ENCODE data around the gene SIK3.

Gene SIK3

GRCh38 chr11:116832350-116833290 is 265.6 kb downstream of the SIK3 start:
- DNase-seq: no peak
- no peaks in the 10 kb centered on the region for H3K9me3 Mint-ChIP-seq
- H3K27ac Mint-ChIP-seq: no peak overlapping the region
- H3K4me1 Mint-ChIP-seq (ENCODE audit: low read depth): peaks cover 15% of the 10 kb centered on the region
- H3K36me3 Mint-ChIP-seq (ENCODE audit: low read depth): no peaks in the 10 kb centered on the region
- no peak overlapping the region for H3K4me3 Mint-ChIP-seq
- peaks cover 3% of the 10 kb centered on the region for H3K27me3 Mint-ChIP-seq

- no peaks in the 10 kb centered on the region for H3K9me3 Mint-ChIP-seq
- no peak for DNase-seq
- H3K36me3 Mint-ChIP-seq (ENCODE audit: low read depth): no peaks in the 10 kb centered on the region
- no peak overlapping the region for H3K4me3 Mint-ChIP-seq
- H3K4me1 Mint-ChIP-seq (ENCODE audit: low read depth): peaks cover 15% of the 10 kb centered on the region
- H3K27me3 Mint-ChIP-seq: peaks cover 3% of the 10 kb centered on the region
- no peak overlapping the region for H3K27ac Mint-ChIP-seq
Observed at GRCh38 chr11:116831790-116832349, 266.4 kb downstream of the SIK3 start.

DNA sequence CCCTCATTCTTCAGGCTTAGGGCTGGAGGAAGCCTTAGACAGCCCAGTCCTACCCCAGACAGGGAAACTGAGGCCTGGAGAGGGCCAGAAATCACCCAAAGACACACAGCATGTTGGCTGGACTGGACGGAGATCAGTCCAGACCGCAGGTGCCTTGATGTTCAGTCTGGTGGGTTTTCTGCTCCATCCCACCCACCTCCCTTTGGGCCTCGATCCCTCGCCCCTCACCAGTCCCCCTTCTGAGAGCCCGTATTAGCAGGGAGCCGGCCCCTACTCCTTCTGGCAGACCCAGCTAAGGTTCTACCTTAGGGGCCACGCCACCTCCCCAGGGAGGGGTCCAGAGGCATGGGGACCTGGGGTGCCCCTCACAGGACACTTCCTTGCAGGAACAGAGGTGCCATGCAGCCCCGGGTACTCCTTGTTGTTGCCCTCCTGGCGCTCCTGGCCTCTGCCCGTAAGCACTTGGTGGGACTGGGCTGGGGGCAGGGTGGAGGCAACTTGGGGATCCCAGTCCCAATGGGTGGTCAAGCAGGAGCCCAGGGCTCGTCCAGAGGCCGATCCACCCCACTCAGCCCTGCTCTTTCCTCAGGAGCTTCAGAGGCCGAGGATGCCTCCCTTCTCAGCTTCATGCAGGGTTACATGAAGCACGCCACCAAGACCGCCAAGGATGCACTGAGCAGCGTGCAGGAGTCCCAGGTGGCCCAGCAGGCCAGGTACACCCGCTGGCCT is 267.9 kb downstream of the SIK3 start:
- H3K9me3 Mint-ChIP-seq: no peaks in the 10 kb centered on the region
- H3K4me1 Mint-ChIP-seq (ENCODE audit: low read depth): peaks cover 6% of the 10 kb centered on the region
- no peak overlapping the region for H3K27ac Mint-ChIP-seq
- no peaks in the 10 kb centered on the region for H3K36me3 Mint-ChIP-seq (ENCODE audit: low read depth)
- H3K27me3 Mint-ChIP-seq: peaks cover 3% of the 10 kb centered on the region
- no peak for DNase-seq
- no peak overlapping the region for H3K4me3 Mint-ChIP-seq

DNA sequence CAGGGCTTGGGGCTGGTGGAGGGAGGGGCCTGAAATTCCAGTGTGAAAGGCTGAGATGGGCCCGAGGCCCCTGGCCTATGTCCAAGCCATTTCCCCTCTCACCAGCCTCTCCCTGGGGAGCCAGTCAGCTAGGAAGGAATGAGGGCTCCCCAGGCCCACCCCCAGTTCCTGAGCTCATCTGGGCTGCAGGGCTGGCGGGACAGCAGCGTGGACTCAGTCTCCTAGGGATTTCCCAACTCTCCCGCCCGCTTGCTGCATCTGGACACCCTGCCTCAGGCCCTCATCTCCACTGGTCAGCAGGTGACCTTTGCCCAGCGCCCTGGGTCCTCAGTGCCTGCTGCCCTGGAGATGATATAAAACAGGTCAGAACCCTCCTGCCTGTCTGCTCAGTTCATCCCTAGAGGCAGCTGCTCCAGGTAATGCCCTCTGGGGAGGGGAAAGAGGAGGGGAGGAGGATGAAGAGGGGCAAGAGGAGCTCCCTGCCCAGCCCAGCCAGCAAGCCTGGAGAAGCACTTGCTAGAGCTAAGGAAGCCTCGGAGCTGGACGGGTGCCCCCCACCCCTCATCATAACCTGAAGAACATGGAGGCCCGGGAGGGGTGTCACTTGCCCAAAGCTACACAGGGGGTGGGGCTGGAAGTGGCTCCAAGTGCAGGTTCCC is 268.6 kb downstream of the SIK3 start, which contains the start of gene APOC3:
Gene APOC3, plus strand, starts transcription at position 383 of the 659 bp plus-strand sequence. CDS start 676 bp downstream, outside the sequence.
- Mint-ChIP-seq H3K4me1 (ENCODE audit: low read depth) (peaks cover under 1% of the 10 kb centered on the region), H3K9me3 (no peaks in the 10 kb centered on the region), H3K36me3 (ENCODE audit: low read depth) (no peaks in the 10 kb centered on the region), H3K27ac (no peak within 1 kb of the TSS), H3K27me3 (peaks cover under 1% of the 10 kb centered on the region), H3K4me3 (no peak within 1 kb of the TSS)
- no peak for DNase-seq

DNA sequence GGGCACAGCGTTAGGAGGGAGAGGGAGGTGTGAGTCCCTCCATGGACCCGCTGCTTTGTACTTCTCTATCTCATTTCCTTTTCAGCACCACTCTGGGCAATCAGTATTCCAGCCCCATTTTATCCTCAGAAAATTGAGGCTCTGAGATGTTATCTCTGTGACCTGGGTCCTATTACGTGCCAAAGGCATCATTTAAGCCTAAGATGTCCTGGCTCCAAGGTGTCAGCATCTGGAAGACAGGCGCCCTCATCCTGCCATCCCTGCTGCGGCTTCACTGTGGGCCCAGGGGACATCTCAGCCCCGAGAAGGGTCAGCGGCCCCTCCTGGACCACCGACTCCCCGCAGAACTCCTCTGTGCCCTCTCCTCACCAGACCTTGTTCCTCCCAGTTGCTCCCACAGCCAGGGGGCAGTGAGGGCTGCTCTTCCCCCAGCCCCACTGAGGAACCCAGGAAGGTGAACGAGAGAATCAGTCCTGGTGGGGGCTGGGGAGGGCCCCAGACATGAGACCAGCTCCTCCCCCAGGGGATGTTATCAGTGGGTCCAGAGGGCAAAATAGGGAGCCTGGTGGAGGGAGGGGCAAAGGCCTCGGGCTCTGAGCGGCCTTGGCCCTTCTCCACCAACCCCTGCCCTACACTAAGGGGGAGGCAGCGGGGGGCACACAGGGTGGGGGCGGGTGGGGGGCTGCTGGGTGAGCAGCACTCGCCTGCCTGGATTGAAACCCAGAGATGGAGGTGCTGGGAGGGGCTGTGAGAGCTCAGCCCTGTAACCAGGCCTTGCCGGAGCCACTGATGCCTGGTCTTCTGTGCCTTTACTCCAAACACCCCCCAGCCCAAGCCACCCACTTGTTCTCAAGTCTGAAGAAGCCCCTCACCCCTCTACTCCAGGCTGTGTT is 269.4 kb downstream of the SIK3 start:
- no peak for DNase-seq
- no peak overlapping the region for H3K4me3 Mint-ChIP-seq
- no peaks in the 10 kb centered on the region for H3K27me3 Mint-ChIP-seq
- no peaks in the 10 kb centered on the region for H3K4me1 Mint-ChIP-seq (ENCODE audit: low read depth)
- H3K36me3 Mint-ChIP-seq (ENCODE audit: low read depth): no peaks in the 10 kb centered on the region
- no peak overlapping the region for H3K27ac Mint-ChIP-seq
- no peaks in the 10 kb centered on the region for H3K9me3 Mint-ChIP-seq

- Mint-ChIP-seq H3K27me3 (no peaks in the 10 kb centered on the region), H3K4me3 (no peak overlapping the region), H3K9me3 (no peaks in the 10 kb centered on the region), H3K27ac (no peak overlapping the region), H3K4me1 (ENCODE audit: low read depth) (no peaks in the 10 kb centered on the region), H3K36me3 (ENCODE audit: low read depth) (no peaks in the 10 kb centered on the region)
- no peak for DNase-seq
Observed at GRCh38 chr11:116827461-116827860, 270.8 kb downstream of the SIK3 start.

GRCh38 chr11:116826751-116827431 is 271.3 kb downstream of the SIK3 start:
- H3K9me3 Mint-ChIP-seq: no peaks in the 10 kb centered on the region
- no peak for DNase-seq
- H3K4me3 Mint-ChIP-seq: no peak overlapping the region
- H3K27ac Mint-ChIP-seq: no peak overlapping the region
- no peaks in the 10 kb centered on the region for H3K36me3 Mint-ChIP-seq (ENCODE audit: low read depth)
- no peaks in the 10 kb centered on the region for H3K4me1 Mint-ChIP-seq (ENCODE audit: low read depth)
- H3K27me3 Mint-ChIP-seq: no peaks in the 10 kb centered on the region

DNA sequence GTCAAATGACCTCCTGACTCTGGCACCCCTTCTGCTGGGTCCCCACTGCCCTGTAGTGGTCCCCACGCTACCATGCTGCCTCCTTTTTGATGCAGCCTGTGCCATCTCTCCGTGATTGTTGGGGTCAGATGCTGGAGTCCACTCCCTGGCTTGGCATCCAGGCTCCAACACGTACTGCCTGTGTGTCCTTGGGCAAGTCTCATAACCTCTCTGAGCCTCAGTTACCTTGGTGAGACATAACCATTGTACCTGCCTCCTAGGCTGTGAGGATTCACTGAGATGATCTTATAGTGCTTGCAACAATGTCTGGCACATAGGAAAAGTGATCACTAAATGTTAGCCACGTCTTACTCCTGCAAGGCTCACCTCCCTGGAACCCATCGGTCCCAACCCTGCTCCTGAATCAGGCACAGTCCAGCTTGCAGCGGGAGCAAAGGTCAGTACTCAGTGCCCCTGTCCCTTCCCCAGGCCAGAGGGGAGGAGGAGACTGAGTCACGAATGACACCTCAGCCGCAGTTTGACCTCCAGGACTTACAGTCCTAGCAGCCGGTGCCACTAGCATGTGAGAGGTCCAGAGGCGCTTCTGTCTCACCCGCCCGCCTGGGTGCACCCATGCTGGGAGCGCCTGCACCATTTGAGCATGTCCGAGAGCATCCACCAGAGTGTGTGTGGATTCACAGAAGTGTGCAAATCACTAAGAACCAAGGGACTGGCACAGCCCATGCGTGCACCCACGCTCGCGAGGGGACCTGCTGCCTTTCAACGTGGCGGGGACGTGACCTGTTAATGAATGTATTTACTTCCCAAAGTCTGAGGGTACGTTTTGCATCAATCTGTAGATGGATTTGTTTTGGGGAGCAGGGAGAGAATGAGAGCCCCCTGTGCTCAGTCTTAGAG is 272.1 kb downstream of the SIK3 start:
- no peaks in the 10 kb centered on the region for H3K9me3 Mint-ChIP-seq
- H3K36me3 Mint-ChIP-seq (ENCODE audit: low read depth): no peaks in the 10 kb centered on the region
- no peaks in the 10 kb centered on the region for H3K27me3 Mint-ChIP-seq
- DNase-seq: no peak
- H3K4me3 Mint-ChIP-seq: no peak overlapping the region
- no peaks in the 10 kb centered on the region for H3K4me1 Mint-ChIP-seq (ENCODE audit: low read depth)
- no peak overlapping the region for H3K27ac Mint-ChIP-seq

DNA sequence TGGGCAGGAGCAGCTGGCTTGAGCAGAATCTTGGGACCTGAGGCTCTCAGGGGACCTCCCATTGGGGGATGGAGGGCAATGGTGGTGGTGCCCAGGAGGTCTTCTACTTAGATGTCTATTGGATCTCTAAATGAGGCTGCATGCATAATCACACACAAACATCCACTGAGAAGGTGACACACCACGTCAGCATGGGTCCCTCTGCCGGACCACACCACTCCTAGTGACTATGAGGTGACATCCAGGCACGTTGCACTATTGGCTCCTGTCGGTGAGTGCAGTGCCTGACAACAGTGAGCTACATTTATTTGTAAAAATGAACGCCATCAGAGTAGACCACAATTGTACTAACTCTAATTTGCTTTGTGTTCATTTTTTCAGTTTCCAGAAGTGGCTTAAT is 272.8 kb downstream of the SIK3 start:
- no peaks in the 10 kb centered on the region for H3K9me3 Mint-ChIP-seq
- H3K27me3 Mint-ChIP-seq: no peaks in the 10 kb centered on the region
- H3K4me3 Mint-ChIP-seq: no peak overlapping the region
- no peak for DNase-seq
- no peaks in the 10 kb centered on the region for H3K4me1 Mint-ChIP-seq (ENCODE audit: low read depth)
- H3K27ac Mint-ChIP-seq: no peak overlapping the region
- no peaks in the 10 kb centered on the region for H3K36me3 Mint-ChIP-seq (ENCODE audit: low read depth)

- H3K9me3 Mint-ChIP-seq: no peaks in the 10 kb centered on the region
- DNase-seq: no peak
- no peaks in the 10 kb centered on the region for H3K4me1 Mint-ChIP-seq (ENCODE audit: low read depth)
- no peaks in the 10 kb centered on the region for H3K27me3 Mint-ChIP-seq
- no peak within 1 kb of the TSS for H3K4me3 Mint-ChIP-seq
- no peaks in the 10 kb centered on the region for H3K36me3 Mint-ChIP-seq (ENCODE audit: low read depth)
- H3K27ac Mint-ChIP-seq: no peak within 1 kb of the TSS
Observed at GRCh38 chr11:116823031-116823843, 275.0 kb downstream of the SIK3 start, which contains the start of gene APOA4. Gene APOA4, minus strand, starts transcription at chr11:116823304. Its CDS starts 113 bp downstream, at chr11:116823191.

- H3K9me3 Mint-ChIP-seq: no peaks in the 10 kb centered on the region
- H3K4me3 Mint-ChIP-seq: no peak overlapping the region
- no peak overlapping the region for H3K27ac Mint-ChIP-seq
- DNase-seq: no peak
- no peaks in the 10 kb centered on the region for H3K36me3 Mint-ChIP-seq (ENCODE audit: low read depth)
- no peaks in the 10 kb centered on the region for H3K27me3 Mint-ChIP-seq
- H3K4me1 Mint-ChIP-seq (ENCODE audit: low read depth): no peaks in the 10 kb centered on the region
Observed at GRCh38 chr11:116822575-116822974, 275.7 kb downstream of the SIK3 start.
